Stimulated activated CD4-positive, alpha-beta T cell treated with anti-CD3 and anti-CD28 coated beads, Interleukin-1b, Interleukin-23, amount 100 ng/mL, for 1 hour (primary cell): ENCODE data around the gene DNAJC24.

ENCODE experiments used
- DNase-seq, 2 donors: peaks; one replicate each; pipeline ENCODE4 v3.0.0-alpha.2; 2020; ENCODE audit warnings: low read depth in 2 of 2

Gene DNAJC24

DNA sequence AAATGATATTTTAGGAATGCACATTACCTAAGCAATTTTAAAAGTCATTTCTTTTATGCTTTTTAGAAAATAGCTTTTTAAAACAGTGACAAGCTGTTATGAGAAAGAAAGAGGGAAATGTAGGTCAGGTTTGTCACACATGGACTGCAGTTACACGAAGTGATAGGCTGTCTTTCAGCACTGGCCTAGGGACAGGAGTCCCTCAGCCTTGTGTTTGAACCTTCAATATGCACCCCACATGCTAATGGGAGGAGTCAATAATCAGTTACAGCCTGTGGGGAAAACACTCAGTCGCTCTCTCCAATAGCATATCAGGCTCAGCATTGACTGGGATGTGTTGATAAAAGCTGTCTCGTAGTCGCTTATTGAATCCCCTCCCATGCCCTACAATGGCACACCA lies 45.8 kb downstream of the DNAJC24 start:
- DNase-seq = no peak

DNA sequence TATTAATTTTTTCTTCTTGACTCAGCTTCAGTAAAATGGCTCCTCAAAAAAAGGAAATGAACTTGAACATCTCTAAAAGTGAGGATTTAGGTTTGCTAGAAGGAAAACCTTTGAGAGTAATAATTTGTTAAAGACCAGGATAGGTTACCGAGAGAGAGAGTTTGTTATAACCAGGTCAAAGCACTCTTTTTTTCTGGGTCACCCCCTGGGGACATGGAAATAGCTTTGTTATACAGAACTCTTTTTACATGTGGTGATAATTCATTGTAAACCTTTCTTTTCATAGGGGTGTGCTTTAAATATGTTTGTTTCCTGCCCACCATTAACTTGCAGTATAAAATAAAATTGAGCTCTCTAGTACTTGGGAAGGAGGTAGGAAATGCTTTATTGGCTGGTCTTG lies 47.7 kb downstream of the DNAJC24 start:
- DNase-seq = no peak

- no peak for DNase-seq
Observed at GRCh38 chr11:31417816-31418215, 48.2 kb downstream of the DNAJC24 start.

GRCh38 chr11:31419138-31419537 lies 49.5 kb downstream of the DNAJC24 start:
- DNase-seq = no peak

DNA sequence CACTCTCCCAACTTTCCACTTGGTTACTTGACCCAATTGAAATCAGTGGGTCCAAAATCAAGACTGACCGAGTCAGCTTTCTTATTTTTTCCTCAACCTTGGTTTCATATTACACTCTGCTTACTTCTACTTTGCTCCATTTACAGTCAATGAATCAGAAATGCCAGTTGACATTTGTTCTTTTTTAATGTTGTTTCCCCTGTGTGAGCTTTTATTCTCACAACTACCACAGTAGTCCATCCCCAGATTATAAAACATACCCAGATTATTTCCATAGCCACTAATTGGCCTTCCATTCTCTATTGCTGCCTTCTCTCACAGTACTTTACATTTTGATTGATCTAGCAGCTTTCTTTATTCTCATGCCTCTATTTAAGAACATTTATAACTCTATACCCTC lies 50.0 kb downstream of the DNAJC24 start:
- DNase-seq = no peak

DNA sequence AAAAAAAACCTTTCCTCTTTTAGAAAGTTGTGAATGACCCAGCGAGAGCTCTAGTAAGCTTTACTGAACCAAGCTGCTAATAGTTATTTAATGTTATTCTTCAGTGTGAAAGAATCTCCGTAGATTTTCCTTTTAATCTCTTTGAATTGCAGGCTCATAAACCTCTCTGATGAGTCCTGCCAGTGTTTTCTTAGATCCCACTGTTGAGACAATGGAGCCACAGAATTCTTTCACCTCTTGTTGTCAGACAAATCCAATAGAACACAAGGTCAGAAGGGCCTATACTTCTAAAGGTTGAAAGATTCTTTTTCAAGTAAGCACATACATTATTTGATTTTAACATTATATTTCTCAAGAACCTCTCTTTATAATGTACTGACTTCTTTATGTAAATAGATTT lies 52.2 kb downstream of the DNAJC24 start:
- DNase-seq = no peak

DNA sequence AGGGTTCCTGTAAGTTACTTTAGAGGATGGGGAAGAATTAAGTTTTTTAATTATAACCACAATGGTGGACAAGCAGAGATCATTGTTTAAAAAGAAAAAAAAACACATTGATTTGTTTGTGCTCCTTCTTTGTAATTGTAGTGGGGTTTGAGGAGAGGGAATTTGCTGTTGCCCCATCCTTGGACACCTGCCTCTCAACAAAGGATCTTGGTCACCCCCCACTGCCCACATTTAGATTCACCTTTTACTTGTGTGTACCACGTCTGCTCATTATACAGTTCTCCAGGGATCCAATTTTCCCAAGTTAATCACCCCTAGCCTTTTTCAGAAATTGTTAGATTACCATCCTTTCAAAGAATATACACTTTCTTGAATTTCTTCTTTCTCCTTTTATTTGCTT lies 53.0 kb downstream of the DNAJC24 start:
- DNase-seq = no peak

- DNase-seq = no peak
Observed at GRCh38 chr11:31424652-31425051, 55.0 kb downstream of the DNAJC24 start.

GRCh38 chr11:31433851-31434250 lies 64.2 kb downstream of the DNAJC24 start:
- no peak for DNase-seq

DNA sequence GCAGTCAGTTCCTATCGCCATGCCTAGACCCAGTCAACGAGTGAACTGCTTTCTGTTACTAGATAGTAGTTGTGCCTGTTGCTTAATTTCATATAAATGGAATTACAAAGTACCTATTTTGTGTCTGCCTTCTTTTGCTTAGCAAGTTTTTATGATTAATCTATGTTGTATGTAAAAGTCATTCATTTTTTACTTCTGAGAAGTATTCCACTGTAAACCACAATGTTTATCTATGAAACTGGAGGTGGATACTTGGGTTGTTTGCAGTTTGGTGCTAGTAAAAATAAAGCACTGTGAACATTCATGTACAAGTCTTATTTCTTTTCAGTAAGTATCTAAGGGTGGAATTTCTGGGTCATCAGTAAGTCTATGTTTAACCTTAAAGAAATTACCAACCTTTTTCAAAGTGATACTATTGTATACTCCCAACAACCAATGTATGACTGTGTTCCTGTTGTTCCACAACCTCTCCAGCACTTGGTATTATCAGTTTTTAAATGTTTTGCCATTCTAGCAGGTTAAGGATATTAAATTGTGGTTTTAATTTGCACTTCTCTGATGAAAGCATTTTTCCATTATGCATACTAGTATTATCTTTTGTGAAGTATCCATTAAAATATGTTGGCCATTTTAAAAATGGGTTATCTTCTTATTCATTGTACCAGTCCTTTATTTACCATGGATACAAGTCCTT lies 68.2 kb downstream of the DNAJC24 start:
- no peak for DNase-seq

- DNase-seq = no peak
Observed at GRCh38 chr11:31441296-31441695, 71.6 kb downstream of the DNAJC24 start.

DNA sequence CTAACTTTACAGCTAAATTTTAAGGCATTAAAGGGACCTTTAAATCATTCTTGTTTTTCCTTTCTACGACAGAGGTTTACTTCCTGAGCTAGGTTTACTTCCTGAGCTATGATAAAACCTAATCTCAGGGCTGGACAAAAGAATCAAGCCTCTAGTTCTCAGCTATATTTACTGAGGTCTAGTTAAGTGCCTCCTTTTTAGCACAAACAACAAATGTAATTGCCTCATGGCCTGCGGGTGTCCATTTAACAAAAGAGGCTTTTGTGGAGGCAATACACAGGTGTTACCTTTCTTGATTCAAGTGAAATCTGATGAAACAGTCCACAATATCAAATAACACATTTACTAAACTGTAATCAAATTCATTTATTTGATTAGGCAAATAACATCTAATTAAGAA lies 72.4 kb downstream of the DNAJC24 start:
- DNase-seq = no peak

GRCh38 chr11:31443802-31444201 lies 74.1 kb downstream of the DNAJC24 start:
- no peak for DNase-seq

- DNase-seq = no peak
Observed at GRCh38 chr11:31445621-31446020, 76.0 kb downstream of the DNAJC24 start.

- no peak for DNase-seq
Observed at GRCh38 chr11:31449040-31449439, 79.4 kb downstream of the DNAJC24 start.

- no peak for DNase-seq
Observed at GRCh38 chr11:31450841-31451240, 81.2 kb downstream of the DNAJC24 start.

DNA sequence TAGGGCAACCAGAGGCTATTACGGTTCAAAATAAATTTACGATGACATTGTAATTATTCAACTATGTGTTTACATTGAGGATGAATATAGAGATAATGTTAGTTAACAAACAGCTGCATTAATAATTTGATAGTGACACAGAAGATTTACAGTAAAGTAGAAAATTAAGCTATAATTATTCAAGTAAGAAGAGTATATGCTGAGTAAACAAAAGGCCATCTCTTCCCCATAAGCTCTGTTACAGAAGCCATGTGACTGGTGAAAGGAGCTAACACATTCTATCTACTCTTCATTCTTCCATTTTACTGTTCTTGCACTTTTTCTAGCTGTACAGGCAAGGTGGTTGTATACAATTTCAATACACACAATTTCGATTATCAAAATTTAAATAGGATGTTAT lies 85.5 kb downstream of the DNAJC24 start:
- no peak for DNase-seq

DNA sequence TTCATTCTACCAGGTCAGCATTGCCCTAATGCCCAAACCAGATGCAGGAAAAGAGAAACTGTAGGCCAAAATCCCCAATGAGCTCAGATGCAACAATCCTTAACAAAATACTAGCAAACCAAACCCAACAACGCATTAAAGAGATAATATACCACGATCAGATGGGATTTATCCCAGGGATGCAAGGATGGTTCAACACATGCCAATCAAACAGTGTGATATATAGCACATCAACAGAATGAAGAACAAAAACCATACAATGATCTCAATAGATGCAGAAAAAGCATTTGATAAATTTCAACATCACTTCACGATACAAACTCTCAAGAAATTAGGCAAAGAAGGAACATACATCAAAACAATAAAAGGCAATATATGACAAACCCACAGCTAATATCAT lies 94.8 kb downstream of the DNAJC24 start:
- no peak for DNase-seq

GRCh38 chr11:31474083-31474482 lies 104.4 kb downstream of the DNAJC24 start:
- no peak for DNase-seq

GRCh38 chr11:31477528-31478222 lies 108.0 kb downstream of the DNAJC24 start:
- no peak for DNase-seq

- DNase-seq = no peak
Observed at GRCh38 chr11:31478223-31478590, 108.5 kb downstream of the DNAJC24 start.

- no peak for DNase-seq
Observed at GRCh38 chr11:31479066-31479465, 109.4 kb downstream of the DNAJC24 start.

DNA sequence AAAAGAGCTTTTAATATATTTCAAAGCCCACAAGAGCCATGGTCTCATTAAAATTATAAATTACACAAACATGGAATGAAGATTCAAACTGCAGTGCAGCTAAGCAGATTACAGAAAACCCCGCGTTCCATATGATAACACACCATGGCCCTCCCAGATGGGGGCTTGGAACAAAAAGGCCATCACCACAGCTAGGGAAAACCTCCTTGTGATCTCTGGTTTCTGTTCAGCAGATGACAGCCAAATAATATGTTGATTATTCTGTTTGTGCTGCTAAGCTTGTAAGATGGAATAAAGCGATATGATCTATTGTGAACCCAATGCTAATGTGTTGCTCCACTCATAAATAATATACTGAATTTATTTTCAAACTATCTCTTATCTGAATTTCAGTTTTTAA lies 111.3 kb downstream of the DNAJC24 start:
- no peak for DNase-seq
